Activated T-cell treated with anti-CD3 and anti-CD28 coated beads, Interleukin-2, amount 50 U/mL, for 4 hours (primary cell): ENCODE data around the gene SPRYD7. TPM values are rescaled to one million over a fixed set of nuclear protein-coding genes. Genes with fewer than 3 reads are reported as not detected.

ENCODE experiments used
- ATAC-seq, 2 donors: fragments of 200-7000 bp; cut with Tn5 transposase; one replicate each; pipeline ENCODE4 v1.10.0; 2021
- DNase-seq: peaks from one replicate; pipeline ENCODE4 v3.0.0-alpha.2; 2020
- H3K27me3 Mint-ChIP-seq: one replicate; pipeline ENCODE4 v1.8.0; 2021; ENCODE audit warnings: low read depth, mixed read lengths
- H3K36me3 Mint-ChIP-seq: one replicate; pipeline ENCODE4 v1.8.0; 2022; ENCODE audit warnings: mixed read lengths; ENCODE audit not compliant: insufficient read depth
- H3K4me1 Mint-ChIP-seq: one replicate; pipeline ENCODE4 v1.8.0; 2021; ENCODE audit warnings: low read depth, mixed read lengths
- H3K4me3 Mint-ChIP-seq: one replicate; pipeline ENCODE4 v1.8.0; 2021; ENCODE audit warnings: mild to moderate bottlenecking, moderate library complexity, mixed read lengths
- H3K9me3 Mint-ChIP-seq: one replicate; pipeline ENCODE4 v1.8.0; 2021; ENCODE audit warnings: mixed read lengths
- total RNA-seq, 3 donors: library from RNA; stranded (reverse); gene quantifications; one replicate each; pipeline ENCODE4 v1.2.1, GENCODE V29; 2021

SPRYD7 gene
- total RNA-seq, 3 donors from 2014 or later: 3.6 to 4.8 (median 4.6) TPM

DNA sequence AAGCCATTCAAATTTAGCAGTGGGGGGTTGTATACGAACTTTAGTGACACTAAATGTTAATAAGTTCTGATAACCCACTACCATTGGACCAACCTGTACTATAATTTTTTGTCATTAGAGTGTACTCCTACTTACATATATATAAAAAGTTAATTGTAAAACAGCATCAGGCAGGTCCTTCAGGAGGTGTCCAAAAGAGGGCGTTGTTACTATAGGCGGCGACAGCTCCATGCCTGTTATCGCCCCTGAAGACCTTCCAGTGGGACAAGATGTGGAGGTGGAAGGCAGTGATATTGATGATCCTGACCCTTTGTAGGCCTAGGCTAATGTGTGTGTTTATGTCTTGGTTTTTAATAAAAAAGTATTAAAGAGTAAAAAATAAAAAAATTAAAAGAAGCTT lies 27.5 kb downstream of the SPRYD7 start:
- Mint-ChIP-seq H3K27me3 (no peaks in the 10 kb centered on the region), H3K36me3 (peaks cover 3% of the 10 kb centered on the region), H3K9me3 (no peaks in the 10 kb centered on the region), H3K4me1 (no peaks in the 10 kb centered on the region), H3K4me3 (no peak overlapping the region)
- DNase-seq (no peak), ATAC-seq (no peak)

DNA sequence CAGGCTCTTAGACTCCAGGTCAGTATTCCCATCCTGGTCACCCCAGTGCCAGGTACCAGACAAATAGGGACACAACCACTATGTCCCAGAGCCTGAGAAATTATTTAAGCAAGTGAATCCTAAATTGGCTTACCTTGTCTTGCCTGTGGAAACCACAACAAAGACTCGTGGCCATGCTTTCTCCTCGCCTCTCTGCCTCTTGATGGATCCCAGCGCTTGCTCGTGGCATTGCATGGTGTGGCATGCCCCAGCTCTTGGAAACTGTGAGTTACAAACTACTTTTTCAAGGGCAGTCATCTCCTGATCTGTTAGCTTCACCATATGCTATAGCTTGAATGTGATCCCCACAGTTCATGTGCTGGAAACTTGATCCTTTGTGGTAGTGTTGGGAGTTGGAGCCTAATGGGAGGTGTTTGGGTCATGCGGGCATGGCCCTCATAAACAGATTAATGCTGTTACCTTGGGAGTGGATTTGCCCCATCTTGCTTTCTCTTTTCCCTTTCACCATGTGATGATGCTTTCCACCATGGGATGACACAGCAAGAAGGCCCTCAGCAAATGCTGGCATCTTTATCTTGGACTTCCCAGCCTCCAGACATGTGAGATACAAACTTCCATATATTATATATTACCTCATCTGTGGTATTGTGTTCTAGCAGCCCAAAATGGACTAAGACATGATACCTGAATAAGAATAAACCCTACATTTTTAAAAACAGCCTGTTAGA lies 31.2 kb downstream of the SPRYD7 start:
- no peaks in the 10 kb centered on the region for H3K27me3 Mint-ChIP-seq
- no peaks in the 10 kb centered on the region for H3K36me3 Mint-ChIP-seq
- no peak overlapping the region for H3K4me3 Mint-ChIP-seq
- H3K9me3 Mint-ChIP-seq: no peaks in the 10 kb centered on the region
- ATAC-seq (no peak), DNase-seq (no peak)
- H3K4me1 Mint-ChIP-seq: no peaks in the 10 kb centered on the region

DNA sequence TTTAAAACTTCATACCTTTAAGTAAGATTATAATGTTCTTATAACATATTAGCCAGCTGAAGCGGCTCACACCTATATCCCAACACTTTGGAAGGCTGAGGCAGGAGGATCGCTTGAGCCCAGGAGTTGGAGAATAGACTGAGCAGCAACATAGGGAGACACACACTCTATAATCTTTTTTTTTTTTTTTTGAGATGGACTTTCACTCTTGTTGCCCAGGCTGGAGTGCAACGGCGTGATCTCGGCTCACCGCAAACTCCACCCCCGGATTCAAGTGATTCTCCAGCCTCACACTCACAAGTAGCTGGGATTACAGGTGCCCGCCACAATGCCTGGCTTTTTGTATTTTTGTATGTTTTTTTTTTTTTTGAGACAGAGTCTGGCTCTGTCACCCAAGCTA lies 37.3 kb downstream of the SPRYD7 start:
- Mint-ChIP-seq H3K4me1 (no peaks in the 10 kb centered on the region), H3K9me3 (no peaks in the 10 kb centered on the region), H3K36me3 (no peaks in the 10 kb centered on the region), H3K27me3 (no peaks in the 10 kb centered on the region), H3K4me3 (no peak overlapping the region)
- ATAC-seq: no peak
- no peak for DNase-seq

DNA sequence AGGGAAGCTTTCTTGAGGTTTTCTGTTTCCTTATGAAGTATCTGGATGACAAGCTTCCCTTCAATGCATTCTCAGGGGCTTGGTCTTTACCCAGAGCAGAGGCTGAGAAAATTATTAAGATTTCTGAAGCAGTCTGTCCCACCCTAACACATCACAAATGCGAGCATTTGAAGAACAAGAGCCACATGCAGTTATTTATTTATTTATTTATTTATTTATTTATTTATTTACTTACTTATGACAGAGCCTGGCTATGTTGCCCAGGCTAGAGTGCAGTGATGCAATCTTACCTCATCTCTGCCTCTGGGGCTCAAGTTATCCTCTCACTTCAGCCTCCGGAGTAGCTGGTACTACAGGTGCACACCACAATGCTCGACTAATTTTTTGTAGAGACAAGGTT lies 38.4 kb downstream of the SPRYD7 start:
- Mint-ChIP-seq H3K9me3 (no peaks in the 10 kb centered on the region), H3K27me3 (no peaks in the 10 kb centered on the region), H3K4me1 (no peaks in the 10 kb centered on the region), H3K36me3 (no peaks in the 10 kb centered on the region), H3K4me3 (no peak overlapping the region)
- DNase-seq (no peak), ATAC-seq (no peak)

DNA sequence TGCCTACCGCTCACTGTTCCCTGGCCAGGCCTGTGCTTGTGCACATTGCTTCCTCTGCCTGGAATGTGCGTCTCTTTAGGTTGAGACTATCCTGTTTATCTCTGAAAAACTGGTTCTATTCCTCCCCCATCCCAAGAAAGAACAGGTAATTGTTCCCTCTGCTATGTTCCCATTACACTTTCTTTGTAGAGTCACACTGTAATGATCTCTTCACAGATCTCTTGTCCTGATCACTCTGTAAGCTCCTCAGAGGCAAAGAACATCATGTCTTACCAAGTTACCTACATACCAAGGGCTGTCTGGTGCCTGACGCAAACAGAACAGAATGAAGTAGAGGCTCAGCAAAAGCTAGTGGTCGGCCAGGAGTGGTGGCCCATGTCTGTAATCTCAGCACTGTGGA lies 40.3 kb downstream of the SPRYD7 start:
- no peaks in the 10 kb centered on the region for H3K4me1 Mint-ChIP-seq
- ATAC-seq: no peak
- H3K4me3 Mint-ChIP-seq: no peak overlapping the region
- no peaks in the 10 kb centered on the region for H3K36me3 Mint-ChIP-seq
- no peak for DNase-seq
- H3K9me3 Mint-ChIP-seq: no peaks in the 10 kb centered on the region
- no peaks in the 10 kb centered on the region for H3K27me3 Mint-ChIP-seq

DNA sequence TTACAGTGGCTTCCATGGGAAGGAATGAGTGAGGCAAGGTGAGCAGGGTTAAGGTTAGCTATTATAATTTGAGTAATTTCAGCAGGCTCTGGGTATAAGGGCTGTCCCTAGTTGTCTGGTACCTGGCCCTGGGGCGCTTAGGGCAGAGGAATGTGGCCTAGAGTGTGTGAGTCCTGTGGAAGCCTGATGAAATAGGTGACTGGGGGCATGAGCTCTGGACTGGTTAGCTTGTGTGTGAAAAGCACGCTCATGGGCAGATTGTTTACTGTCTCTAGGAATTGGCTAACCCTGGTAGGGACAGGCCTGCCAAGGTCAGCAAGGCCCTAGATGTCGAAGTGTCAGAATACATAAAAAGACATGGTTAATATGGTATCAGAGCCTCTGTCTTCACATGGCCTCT lies 42.5 kb downstream of the SPRYD7 start:
- ATAC-seq (no peak), DNase-seq (no peak)
- Mint-ChIP-seq H3K9me3 (peaks cover 3% of the 10 kb centered on the region), H3K27me3 (no peaks in the 10 kb centered on the region), H3K4me1 (no peaks in the 10 kb centered on the region), H3K4me3 (no peak overlapping the region), H3K36me3 (no peaks in the 10 kb centered on the region)

DNA sequence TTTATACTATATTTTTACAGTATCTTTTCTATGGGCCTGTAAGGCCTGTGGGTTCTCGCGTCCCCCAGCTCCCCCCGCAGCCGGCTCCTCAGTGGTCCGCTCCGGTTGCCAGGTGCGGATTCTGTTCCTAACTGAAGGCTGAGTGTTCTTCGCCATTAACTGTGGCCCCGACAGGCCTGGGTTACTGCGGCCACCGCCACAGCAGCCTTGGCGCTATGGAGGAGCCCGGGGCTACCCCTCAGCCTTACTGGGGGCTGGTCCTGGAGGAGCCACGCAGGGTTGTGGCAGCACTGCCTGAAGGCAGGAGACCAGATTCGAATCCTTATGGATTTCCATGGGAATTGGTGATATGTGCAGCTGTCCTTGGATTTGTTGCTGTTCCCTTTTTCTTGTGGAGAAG lies 45.8 kb downstream of the SPRYD7 start:
- no peak overlapping the region for H3K4me3 Mint-ChIP-seq
- DNase-seq (no peak), ATAC-seq (no peak)
- H3K4me1 Mint-ChIP-seq: no peaks in the 10 kb centered on the region
- H3K36me3 Mint-ChIP-seq: no peaks in the 10 kb centered on the region
- no peaks in the 10 kb centered on the region for H3K27me3 Mint-ChIP-seq
- peaks cover 3% of the 10 kb centered on the region for H3K9me3 Mint-ChIP-seq

DNA sequence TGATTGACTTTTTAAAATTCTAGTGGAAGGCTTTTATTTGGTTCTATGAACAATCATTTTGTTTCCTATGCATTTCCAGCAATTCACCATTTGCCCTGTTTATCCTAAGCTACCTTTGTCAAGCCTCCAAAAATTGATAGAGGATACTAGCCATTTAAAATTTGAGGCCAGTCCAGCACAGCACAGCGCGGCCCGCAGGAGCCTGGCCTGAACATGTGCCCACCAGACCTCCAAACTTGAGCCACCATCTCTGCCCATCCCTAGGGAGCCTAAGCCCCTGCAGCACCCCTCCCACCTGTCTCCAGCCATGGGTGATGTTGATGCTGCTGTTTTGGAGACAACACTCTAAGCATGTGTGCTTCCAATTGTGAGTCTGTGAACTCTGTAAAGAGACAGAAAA lies 57.5 kb downstream of the SPRYD7 start:
- no peaks in the 10 kb centered on the region for H3K36me3 Mint-ChIP-seq
- H3K4me3 Mint-ChIP-seq: no peak overlapping the region
- no peaks in the 10 kb centered on the region for H3K4me1 Mint-ChIP-seq
- no peak for DNase-seq
- H3K27me3 Mint-ChIP-seq: peaks cover 30% of the 10 kb centered on the region
- H3K9me3 Mint-ChIP-seq: peaks cover 26% of the 10 kb centered on the region
- no peak for ATAC-seq

DNA sequence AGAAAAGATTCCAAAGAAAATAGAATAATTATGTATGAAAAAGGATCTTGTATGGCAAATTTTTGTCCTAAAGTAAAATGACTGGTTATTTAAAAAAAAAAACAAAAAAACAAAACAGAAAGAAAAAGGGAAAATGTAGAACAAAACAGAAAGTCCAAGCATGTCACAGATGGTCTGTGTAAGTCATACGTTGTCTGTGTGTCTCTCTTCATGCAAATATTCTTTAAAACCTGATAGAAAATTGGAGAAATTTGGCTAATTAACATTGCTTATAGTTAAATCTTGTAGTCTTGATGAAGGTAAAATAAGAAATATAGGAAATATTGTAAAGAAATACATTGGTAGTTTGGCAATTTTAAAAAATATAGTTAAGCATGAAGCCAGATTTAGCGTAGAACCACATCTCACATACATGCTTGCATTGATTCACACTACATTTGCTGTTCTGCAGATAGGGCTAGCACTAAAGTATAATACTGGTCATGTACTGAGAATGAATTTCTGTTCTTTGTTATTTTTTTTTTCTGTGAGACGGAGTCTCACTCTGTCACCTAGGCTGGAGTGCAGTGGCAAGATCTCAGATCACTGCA lies 58.4 kb downstream of the SPRYD7 start:
- ATAC-seq (no peak), DNase-seq (no peak)
- Mint-ChIP-seq H3K4me1 (no peaks in the 10 kb centered on the region), H3K36me3 (no peaks in the 10 kb centered on the region), H3K27me3 (peaks cover 30% of the 10 kb centered on the region), H3K4me3 (no peak overlapping the region), H3K9me3 (peaks cover 26% of the 10 kb centered on the region)

DNA sequence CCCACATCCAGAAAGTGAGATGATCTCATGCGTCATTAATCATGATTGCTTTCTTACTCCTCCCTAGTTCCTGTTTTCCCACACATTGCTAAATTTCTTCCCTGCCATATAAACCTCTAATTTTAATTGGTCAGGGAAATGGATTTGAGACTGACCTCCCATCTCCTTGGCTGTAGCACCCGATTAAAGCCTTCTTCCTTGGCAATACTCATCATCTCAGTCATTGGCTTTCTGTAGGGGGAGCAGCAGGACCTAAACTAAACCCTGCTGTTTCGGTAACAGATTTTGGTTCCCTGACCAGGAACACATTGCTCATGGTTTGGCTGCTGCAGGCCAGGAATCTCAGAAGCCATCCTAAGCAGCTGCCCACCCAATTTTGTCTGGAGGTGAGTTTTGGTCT lies 61.7 kb downstream of the SPRYD7 start:
- ATAC-seq (no peak), DNase-seq (no peak)
- Mint-ChIP-seq H3K9me3 (peaks cover 22% of the 10 kb centered on the region), H3K27me3 (peaks cover 9% of the 10 kb centered on the region), H3K4me3 (no peak overlapping the region), H3K4me1 (no peaks in the 10 kb centered on the region), H3K36me3 (no peaks in the 10 kb centered on the region)

DNA sequence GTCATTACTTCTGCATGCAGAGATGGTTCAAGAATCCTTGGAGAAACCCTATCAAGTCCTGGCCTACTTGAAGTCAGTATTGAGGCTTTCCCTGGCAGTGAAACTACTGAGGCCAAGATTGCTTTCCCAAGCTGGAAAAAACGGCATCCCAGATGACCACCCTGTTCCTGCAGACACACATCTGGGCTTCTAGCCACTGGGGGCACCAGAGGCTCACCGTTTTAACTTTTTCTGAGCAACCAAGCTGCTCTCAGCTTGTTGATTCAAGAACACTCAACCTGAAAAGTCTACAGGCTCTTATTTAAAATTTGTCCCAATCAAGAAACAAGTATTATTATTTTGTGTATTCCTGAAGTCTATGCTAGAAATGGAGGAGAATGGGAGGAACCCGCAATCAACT lies 66.6 kb downstream of the SPRYD7 start:
- ATAC-seq: no peak
- H3K27me3 Mint-ChIP-seq: peaks cover 2% of the 10 kb centered on the region
- no peaks in the 10 kb centered on the region for H3K36me3 Mint-ChIP-seq
- no peaks in the 10 kb centered on the region for H3K4me1 Mint-ChIP-seq
- DNase-seq: no peak
- H3K4me3 Mint-ChIP-seq: no peak overlapping the region
- H3K9me3 Mint-ChIP-seq: peaks cover 4% of the 10 kb centered on the region

DNA sequence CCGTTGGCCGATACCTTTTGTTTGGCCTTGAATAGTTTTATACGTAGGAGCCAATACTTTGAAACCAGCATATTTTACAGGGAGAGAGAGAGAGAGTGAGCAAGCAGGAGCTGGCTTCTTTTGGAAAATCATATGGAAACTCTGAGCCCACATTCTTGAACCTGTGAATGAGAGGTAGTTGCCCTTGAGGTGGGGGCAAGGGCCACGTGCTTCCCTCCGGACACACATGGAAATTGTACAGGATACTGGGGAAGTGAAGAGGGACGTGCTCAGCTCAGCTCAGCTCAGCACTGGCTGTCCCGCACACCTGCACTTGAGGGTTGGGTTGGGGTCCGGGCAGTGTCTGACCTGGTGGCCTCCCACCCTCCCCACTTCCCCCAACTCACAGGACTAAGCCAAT lies 68.3 kb downstream of the SPRYD7 start:
- no peak overlapping the region for H3K4me3 Mint-ChIP-seq
- ATAC-seq (no peak), DNase-seq (no peak)
- no peaks in the 10 kb centered on the region for H3K9me3 Mint-ChIP-seq
- H3K36me3 Mint-ChIP-seq: no peaks in the 10 kb centered on the region
- H3K4me1 Mint-ChIP-seq: no peaks in the 10 kb centered on the region
- H3K27me3 Mint-ChIP-seq: peaks cover 3% of the 10 kb centered on the region

DNA sequence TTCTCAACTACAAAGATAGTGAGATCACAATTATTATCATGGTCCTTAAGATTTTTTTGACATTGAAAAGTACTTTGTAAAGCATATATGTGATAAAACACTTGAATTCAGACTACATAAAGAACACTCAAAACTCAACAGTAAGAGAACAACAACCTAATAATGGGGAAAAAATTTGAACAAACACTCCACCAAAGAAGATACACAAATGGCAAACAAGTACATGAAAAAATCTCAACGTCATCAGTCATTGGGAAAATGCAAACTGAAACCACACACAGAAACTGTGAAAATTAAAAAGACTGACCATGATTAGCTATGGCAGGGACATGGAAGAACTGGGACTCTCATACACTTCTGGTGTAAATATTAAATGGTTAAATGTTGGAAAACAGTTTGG lies 70.9 kb downstream of the SPRYD7 start:
- H3K36me3 Mint-ChIP-seq: no peaks in the 10 kb centered on the region
- DNase-seq (no peak), ATAC-seq (no peak)
- H3K4me3 Mint-ChIP-seq: no peak overlapping the region
- H3K9me3 Mint-ChIP-seq: no peaks in the 10 kb centered on the region
- no peaks in the 10 kb centered on the region for H3K4me1 Mint-ChIP-seq
- H3K27me3 Mint-ChIP-seq: peaks cover 4% of the 10 kb centered on the region

DNA sequence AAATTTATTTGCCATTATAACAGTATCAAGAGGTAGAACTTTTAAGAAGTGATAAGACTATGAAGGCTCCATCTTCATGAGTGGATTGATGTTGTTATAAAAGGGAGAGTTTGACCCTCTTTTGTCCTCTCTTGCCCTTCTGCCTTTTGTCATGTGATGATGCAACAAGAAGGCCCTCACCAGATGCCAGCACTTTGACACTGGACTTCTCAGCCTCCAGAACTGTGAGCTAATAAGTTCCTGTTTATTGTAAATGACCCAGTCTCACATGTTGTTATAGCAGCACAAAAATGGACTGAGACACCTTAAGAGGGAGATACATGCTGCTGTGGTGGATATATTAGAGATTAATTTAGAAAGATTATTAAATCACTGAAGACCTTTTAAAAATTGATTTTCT lies 71.6 kb downstream of the SPRYD7 start:
- peaks cover 6% of the 10 kb centered on the region for H3K27me3 Mint-ChIP-seq
- H3K9me3 Mint-ChIP-seq: no peaks in the 10 kb centered on the region
- no peak overlapping the region for H3K4me3 Mint-ChIP-seq
- no peaks in the 10 kb centered on the region for H3K36me3 Mint-ChIP-seq
- ATAC-seq: no peak
- no peaks in the 10 kb centered on the region for H3K4me1 Mint-ChIP-seq
- DNase-seq: no peak
